NCI-H146 (cell line): ENCODE measurements around the gene PDZD4.
A peak's percentile ranks its signal among the peaks of the same experiment; 100 is the strongest.

Source experiments
- DNase-seq: peaks from one replicate; lab custom pipeline; 2025; lab: John Stamatoyannopoulos, UW

Gene PDZD4

DNA sequence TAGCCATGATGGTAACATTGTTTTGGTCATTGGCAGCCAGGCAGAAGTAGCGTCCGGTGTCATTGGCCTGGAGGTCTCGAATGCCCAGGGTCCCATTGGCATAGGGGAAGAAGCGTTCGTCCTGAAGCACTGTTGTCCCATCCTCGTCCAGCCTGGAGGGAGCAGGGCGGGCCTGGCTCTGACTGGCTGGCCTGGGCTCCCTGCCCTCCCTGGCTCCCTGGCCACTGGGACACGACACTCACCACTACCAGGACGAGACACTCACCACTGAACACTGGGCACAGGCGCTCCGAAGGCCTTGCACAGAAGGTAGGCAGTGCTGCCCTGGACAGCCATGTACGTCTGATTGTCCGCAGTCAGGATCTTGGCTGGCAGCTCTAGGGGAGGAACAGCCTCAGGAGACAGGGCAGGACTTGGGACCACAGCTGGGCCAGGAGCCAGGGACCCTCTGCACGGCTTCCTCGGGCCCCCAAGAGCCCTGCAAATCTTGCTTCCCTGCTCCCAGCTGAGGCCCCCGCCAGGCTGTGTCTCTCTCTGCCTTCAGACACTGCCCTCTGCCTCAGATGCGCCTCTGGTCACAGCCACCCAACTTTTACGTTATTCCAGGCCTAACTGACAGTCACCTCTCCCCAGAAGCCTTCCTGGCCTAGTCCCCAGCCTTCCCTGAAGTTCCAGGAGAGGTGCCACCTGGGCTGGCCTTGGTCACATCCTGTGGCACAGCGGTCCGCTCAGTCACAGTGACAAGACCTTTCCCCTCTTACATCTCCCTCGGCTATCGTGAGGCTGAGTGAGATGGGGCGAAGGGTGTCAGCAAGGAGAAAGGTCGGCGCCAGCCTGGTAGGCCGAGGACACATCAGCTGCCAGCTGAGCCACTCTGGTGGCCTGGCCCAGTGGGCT, 38.5 kb upstream of the PDZD4 start:
- no peak for DNase-seq

DNA sequence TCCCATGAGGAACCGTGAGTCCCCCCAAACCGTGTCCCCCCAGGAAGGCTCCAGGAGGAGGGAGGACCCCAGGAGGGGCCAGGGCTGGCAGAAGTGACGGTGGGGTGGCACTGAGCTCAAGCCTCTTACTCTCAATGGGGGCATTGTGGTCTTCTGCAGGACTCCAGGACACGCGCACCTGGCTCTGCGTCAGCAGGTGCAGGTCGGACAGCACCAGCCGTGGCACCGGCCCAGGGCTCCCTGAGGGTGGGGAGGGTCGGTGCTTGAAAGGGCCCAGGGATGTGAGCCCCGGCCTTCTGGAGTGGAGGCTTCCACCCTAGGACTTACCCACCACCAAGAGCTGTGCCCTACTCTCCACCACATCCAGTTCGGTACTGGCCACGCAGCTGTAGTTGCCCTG, 37.3 kb upstream of the PDZD4 start:
- DNase-seq: no peak

GRCh38 chrX:153867139-153867538, 36.8 kb upstream of the PDZD4 start:
- no peak for DNase-seq

DNA sequence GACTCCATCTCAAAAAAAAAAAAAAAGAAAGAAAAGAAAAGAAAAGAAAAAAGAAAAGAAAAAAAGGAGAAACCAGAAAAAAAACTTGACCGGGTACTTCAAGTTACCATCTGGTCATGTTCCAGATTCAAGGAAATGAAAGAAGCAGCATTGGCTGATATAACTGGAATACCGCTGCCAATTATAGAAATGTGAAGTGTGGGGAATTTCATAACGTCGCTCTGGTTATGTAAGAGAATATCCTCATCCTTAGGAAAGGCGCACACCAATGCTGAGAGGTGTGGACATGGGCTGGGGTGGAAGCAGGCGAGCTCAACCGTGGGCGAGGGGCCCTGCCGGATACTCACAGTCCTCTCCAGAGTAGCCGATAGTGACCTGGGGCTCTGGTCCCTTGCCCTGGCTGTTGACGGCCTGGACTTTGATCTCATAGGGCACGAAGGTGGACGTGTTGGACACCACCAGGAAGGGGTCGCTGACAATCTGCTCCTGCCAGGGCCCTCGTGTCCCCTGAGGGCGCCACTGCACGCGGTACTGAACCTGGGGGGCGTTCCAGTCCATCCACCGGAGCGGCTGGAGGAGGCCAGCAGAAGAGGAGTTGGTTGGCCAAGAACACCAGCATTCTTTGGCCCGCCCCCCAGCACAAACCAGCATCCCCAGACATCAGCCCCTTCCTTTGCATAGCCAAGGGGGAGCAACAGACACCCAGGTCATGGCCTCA, 36.1 kb upstream of the PDZD4 start:
- DNase-seq: no peak

DNA sequence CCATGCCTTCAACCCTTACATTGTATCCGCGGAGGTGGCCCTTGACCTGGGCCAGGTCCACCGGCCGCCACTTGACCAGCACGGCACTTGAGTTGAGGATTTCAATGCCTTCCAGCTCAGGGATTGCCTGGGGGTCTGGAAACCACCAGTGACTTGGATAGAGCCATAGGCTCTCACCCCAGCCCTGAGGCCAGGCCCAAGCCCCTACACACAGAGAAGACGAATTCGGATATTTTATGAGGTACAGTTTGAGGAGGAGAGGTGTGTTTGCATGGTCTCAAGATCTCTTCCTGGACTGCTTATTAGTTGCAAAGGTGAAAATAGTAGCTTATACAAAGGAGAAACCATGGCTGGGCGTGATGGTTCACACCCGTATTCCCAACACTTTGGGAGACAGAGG, 35.3 kb upstream of the PDZD4 start:
- DNase-seq: no peak

DNA sequence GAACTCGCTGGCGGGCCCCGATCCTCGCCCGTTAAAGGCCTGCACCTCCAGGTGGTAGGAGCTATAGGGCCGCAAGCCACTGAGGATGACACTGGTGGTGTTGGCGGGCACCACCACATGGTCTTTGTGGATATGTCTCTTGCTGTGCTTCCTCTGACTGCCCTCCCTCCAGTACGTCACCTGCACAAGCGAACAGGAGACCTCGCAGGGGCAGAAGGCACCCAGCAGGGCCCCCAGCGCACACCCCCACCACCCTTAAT, 34.9 kb upstream of the PDZD4 start:
- no peak for DNase-seq

- DNase-seq: no peak
Measured at GRCh38 chrX:153864561-153865320, 34.4 kb upstream of the PDZD4 start.

GRCh38 chrX:153864101-153864500, 33.8 kb upstream of the PDZD4 start:
- DNase-seq: no peak

DNA sequence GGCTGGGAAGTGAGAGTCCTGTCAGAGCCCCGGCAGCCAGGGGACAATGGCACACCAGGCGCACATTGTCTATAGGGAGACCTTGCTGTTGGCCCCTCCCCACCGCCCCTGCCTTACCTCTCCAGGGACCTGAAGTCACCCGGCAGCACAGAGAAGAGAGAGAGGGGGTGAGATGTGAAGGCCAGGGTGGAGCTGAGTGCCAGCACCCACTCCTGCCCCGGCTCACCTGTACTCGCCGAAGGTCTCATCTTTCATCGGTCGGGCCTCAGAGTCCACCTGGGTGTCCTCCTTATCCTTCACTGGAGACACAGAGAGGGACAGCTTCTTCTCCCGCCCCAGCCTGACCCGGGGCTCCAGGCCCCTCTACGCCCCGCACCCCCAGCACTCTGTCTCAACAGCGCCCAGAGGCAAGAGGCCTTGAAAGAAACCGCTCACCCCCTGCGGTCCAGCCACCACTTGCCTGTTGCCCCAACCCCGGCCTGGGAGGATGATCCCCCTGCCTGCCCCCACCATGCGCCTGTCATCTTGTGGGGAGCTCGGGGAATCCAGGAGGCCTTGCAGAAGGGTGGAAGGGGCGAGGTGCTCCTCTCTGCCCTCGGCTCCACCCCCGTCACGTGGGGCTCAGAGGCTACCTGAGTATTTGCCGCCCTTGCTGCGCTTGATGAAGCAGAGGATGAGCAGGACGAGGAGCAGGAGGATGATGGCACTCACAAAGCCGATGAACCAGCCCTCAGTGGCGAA, 33.1 kb upstream of the PDZD4 start:
- no peak for DNase-seq

GRCh38 chrX:153862369-153863250, 32.3 kb upstream of the PDZD4 start:
- DNase-seq: no peak

- DNase-seq: no peak
Measured at GRCh38 chrX:153861733-153862310, 31.5 kb upstream of the PDZD4 start.

GRCh38 chrX:153861151-153861550, 30.8 kb upstream of the PDZD4 start:
- DNase-seq: no peak

DNA sequence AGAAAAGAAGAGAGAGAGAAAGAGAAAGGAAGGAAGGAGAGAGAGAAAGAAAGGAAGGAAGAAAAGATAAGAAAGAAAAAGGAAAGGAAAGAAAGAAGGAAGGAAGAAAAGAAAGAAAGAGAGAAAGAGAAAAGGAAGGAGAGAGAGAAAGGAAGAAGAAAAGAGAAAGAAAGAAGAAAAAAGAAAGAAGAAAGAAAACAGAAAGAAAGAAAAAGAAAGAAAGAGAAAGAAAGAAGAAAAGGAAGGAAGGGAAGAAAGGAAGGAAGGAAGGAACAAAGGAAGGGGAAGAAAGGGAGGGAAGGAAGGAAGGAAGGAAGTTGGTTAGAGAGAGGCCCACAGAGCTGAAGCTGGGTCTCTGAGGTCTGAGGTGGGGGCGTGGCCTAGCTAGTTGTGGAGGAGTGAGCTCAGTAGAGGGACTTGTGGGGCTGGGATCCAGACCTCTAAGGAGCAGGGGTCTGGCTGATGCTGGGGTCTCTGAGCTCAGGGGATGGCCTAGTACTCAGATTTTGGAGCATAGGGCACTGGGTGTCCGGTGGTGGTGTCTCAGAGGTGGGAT, 27.1 kb upstream of the PDZD4 start:
- no peak for DNase-seq

DNA sequence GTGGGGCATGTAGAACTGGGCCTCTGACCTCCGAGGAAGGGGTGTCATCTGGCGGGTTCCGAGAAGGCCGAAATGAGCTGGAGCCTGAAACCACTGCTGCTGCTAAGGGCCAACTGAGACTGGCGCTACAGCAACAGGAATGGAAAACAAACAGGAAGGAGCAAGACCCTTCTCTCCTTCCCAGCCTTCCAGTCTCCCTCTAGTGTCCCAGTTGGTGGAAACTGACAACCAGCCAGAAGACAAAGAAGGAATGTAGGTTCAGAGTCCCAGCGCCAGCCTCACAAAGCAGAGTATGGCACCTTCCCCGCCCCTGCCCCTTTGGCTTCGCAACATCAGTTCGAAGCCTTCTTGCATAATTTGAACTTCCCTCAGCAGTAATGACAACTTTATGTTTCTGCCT, 24.4 kb upstream of the PDZD4 start:
- no peak for DNase-seq

GRCh38 chrX:153853902-153854267, 23.5 kb upstream of the PDZD4 start:
- no peak for DNase-seq

DNA sequence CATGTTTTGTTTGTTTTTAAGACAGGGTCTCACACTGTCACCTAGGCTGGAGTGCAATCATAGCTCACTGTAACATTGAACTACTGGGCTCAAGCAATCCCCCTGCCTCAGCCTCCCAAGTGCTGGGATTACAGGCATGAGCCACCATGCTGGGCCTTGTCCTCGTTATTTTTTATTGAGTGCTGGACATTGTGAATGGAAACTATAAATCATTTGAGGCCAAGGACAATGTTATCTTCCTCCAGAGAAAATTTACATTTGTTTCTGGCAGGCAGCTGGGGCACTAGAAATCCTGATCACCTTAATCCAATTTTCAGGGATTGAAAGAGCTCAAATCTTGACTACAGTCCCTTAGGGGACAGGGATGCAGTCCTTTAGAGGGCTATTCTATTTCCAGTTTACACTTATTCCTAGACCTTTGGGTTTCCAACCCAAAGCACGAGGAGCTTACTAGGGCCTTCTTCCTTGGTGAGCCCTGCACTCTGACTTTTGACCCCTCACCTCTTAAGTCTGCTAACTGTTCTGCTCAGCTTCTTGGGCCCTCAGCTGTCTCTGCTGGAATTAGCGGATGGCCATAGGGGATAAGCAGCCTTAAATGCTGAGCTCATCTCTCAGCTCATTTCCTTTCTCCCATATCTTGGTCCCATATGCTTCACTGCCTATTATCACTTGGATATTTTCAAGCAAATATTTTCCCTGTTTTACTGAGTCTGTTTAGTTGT, 23.0 kb upstream of the PDZD4 start:
- no peak for DNase-seq

- DNase-seq: no peak
Measured at GRCh38 chrX:153851981-153852380, 21.6 kb upstream of the PDZD4 start.

- DNase-seq: peak; percentile 60
Measured at GRCh38 chrX:153848325-153848724, 18.0 kb upstream of the PDZD4 start.

DNA sequence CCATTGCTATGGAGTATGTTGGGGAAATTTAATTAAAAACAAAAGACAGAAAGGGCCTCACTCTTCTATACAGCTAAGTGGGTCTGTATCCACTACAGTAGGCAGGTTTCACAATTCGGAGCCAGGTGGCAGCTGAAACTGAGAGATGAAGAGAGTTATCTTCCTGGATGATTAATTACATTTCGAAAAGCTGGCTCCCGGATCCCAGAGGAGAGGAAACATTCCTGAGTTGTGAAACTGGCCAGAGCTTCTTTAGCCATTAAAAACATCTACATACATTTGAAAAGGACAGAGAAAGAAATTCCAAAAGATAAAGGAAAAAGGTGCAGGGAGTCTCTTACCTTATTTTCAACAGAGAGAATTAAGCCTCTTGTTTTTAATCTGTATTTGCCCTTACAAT, 15.5 kb upstream of the PDZD4 start:
- no peak for DNase-seq

- no peak for DNase-seq
Measured at GRCh38 chrX:153845195-153845594, 14.9 kb upstream of the PDZD4 start.
